Measurements from ENCODE around the gene LRFN2. TPM values are rescaled to one million over a fixed set of nuclear protein-coding genes. Genes with fewer than 3 reads are reported as not detected.

LRFN2 gene
- total RNA-seq, 2 experiments from 2014 or later, result not detected

GRCh38 chr6:40535110-40535818 lies 51.9 kb downstream of the LRFN2 start:
- ChIA-PET CTCF (no interaction called here), POLR2A (no interaction called here)
- H3K27me3 ChIP-seq (ENCODE audit: control insufficient read depth in 1 of 2, insufficient read depth in 2 of 2, low read length in 2 of 2), result peaks cover 0 to 2% of the 10 kb centered on the region in 2 experiments
- DNase-seq (no peak), ATAC-seq (ENCODE audit: poor library complexity) (no peak)
- H3K27me3 Mint-ChIP-seq, result no peaks in the 10 kb centered on the region
- no peaks in the 10 kb centered on the region for H3K4me1 ChIP-seq (ENCODE audit: insufficient read depth, low read length)
- no peaks in the 10 kb centered on the region for H3K36me3 Mint-ChIP-seq (ENCODE audit: low read depth)
- no peak for TF ChIP-seq CTCF (IDR thresholded peaks at IDR 0.05)
- H3K9me3 Mint-ChIP-seq, result no peaks in the 10 kb centered on the region
- intact Hi-C loops (cut with DNase I, micrococcal nuclease), result no loop called here
- H3K4me3 Mint-ChIP-seq, result no peak overlapping the region
- H3K27ac Mint-ChIP-seq, result no peak overlapping the region
- no peaks in the 10 kb centered on the region for H3K36me3 ChIP-seq (ENCODE audit: insufficient read depth, low read length)
- H3K4me3 ChIP-seq (ENCODE audit: low read length), result no peak overlapping the region
- no peaks in the 10 kb centered on the region for H3K9me3 ChIP-seq (ENCODE audit: control insufficient read depth in 1 of 2, insufficient read depth in 1 of 2, low read length in 2 of 2)
- H3K27ac ChIP-seq (ENCODE audit: low read depth in 1 of 2, low read length in 2 of 2), result no peak overlapping the region
- H3K4me1 Mint-ChIP-seq (ENCODE audit: low read depth), result no peaks in the 10 kb centered on the region

- no peaks in the 10 kb centered on the region for H3K36me3 Mint-ChIP-seq (ENCODE audit: low read depth)
- CTCF ChIA-PET, result no interaction called here
- intact Hi-C loops (cut with DNase I, micrococcal nuclease), result no loop called here
- TF ChIP-seq CTCF (IDR thresholded peaks at IDR 0.05), result no peak
- POLR2A ChIA-PET, result no interaction called here
- Histone ChIP-seq H3K4me1 (ENCODE audit: insufficient read depth, low read length) (no peaks in the 10 kb centered on the region), H3K27me3 (ENCODE audit: control insufficient read depth in 1 of 2, insufficient read depth in 2 of 2, low read length in 2 of 2) (peaks cover 0 to 2% of the 10 kb centered on the region in 2 experiments), H3K36me3 (ENCODE audit: insufficient read depth, low read length) (no peaks in the 10 kb centered on the region), H3K4me3 (ENCODE audit: low read length) (no peak overlapping the region), H3K27ac (ENCODE audit: low read depth in 1 of 2, low read length in 2 of 2) (no peak overlapping the region), H3K9me3 (ENCODE audit: control insufficient read depth in 1 of 2, insufficient read depth in 1 of 2, low read length in 2 of 2) (no peaks in the 10 kb centered on the region)
- no peaks in the 10 kb centered on the region for H3K27me3 Mint-ChIP-seq
- no peak overlapping the region for H3K4me3 Mint-ChIP-seq
- no peak overlapping the region for H3K27ac Mint-ChIP-seq
- no peaks in the 10 kb centered on the region for H3K9me3 Mint-ChIP-seq
- no peaks in the 10 kb centered on the region for H3K4me1 Mint-ChIP-seq (ENCODE audit: low read depth)
- DNase-seq, result no peak
- no peak for ATAC-seq (ENCODE audit: poor library complexity)
Observed at GRCh38 chr6:40532349-40533000, 54.7 kb downstream of the LRFN2 start.

- no peaks in the 10 kb centered on the region for H3K9me3 Mint-ChIP-seq
- intact Hi-C loops (cut with DNase I, micrococcal nuclease), result no loop called here
- H3K4me3 Mint-ChIP-seq, result no peak overlapping the region
- no peaks in the 10 kb centered on the region for H3K4me1 Mint-ChIP-seq (ENCODE audit: low read depth)
- H3K36me3 Mint-ChIP-seq (ENCODE audit: low read depth), result no peaks in the 10 kb centered on the region
- Histone ChIP-seq H3K27ac (ENCODE audit: low read depth in 1 of 2, low read length in 2 of 2) (no peak overlapping the region), H3K27me3 (ENCODE audit: control insufficient read depth in 1 of 2, insufficient read depth in 2 of 2, low read length in 2 of 2) (peaks cover 0 to 2% of the 10 kb centered on the region in 2 experiments), H3K36me3 (ENCODE audit: insufficient read depth, low read length) (no peaks in the 10 kb centered on the region), H3K4me3 (ENCODE audit: low read length) (no peak overlapping the region), H3K9me3 (ENCODE audit: control insufficient read depth in 1 of 2, insufficient read depth in 1 of 2, low read length in 2 of 2) (no peaks in the 10 kb centered on the region), H3K4me1 (ENCODE audit: insufficient read depth, low read length) (no peaks in the 10 kb centered on the region)
- TF ChIP-seq CTCF (IDR thresholded peaks at IDR 0.05), result no peak
- H3K27me3 Mint-ChIP-seq, result no peaks in the 10 kb centered on the region
- DNase-seq (no peak), ATAC-seq (ENCODE audit: poor library complexity) (no peak)
- ChIA-PET POLR2A (no interaction called here), CTCF (no interaction called here)
- no peak overlapping the region for H3K27ac Mint-ChIP-seq
Observed at GRCh38 chr6:40529919-40530318, 57.2 kb downstream of the LRFN2 start.
